Natural killer cell treated with Interleukin-12 subunit alpha and Interleukin-12 subunit beta and Interleukin-15 and Interleukin-18, amount 100 ng/mL, for 72 hours (primary cell): Measurements from ENCODE around the gene MOXD1. TPM values are rescaled to one million over a fixed set of nuclear protein-coding genes. Genes with fewer than 3 reads are reported as not detected.

ENCODE experiments used
- ATAC-seq, 2 donors: fragments of 150-1000 bp; cut with Tn5 transposase in 1 of 2; sonication (Bioruptor Pico), chemical (Tn5 transposase) in 1 of 2; 2 replicates each; pipeline ENCODE4 v1.10.0; 2021
- DNase-seq: peaks from one replicate; pipeline ENCODE4 v3.0.0; 2022; ENCODE audit warnings: low spot score
- H3K27ac Mint-ChIP-seq, 2 donors: 1 replicate in 1 of 2; 2 replicates in 1 of 2; pipeline ENCODE4 v1.8.0; 2022; ENCODE audit warnings: mixed read lengths in 2 of 2, mild to moderate bottlenecking in 1 of 2, moderate library complexity in 1 of 2
- H3K27me3 Mint-ChIP-seq, 2 donors: 1 replicate in 1 of 2; 2 replicates in 1 of 2; pipeline ENCODE4 v1.8.0; 2022; ENCODE audit warnings: mixed read lengths in 2 of 2
- H3K36me3 Mint-ChIP-seq: one replicate; pipeline ENCODE4 v1.8.0; 2022; ENCODE audit warnings: mixed read lengths
- H3K4me1 Mint-ChIP-seq, 2 donors: 1 replicate in 1 of 2; 2 replicates in 1 of 2; pipeline ENCODE4 v1.8.0; 2022; ENCODE audit warnings: low read depth in 2 of 2, mixed read lengths in 2 of 2, mild to moderate bottlenecking in 1 of 2
- H3K4me3 Mint-ChIP-seq: one replicate; pipeline ENCODE4 v1.8.0; 2022; ENCODE audit warnings: mixed read lengths
- H3K9me3 Mint-ChIP-seq: 2 replicates; pipeline ENCODE4 v1.8.0; 2022; ENCODE audit warnings: mixed read lengths
- total RNA-seq, 2 donors: library from RNA; stranded (reverse); gene quantifications; one replicate each; pipeline ENCODE4 v1.2.3, GENCODE V29; 2022

MOXD1 gene
- total RNA-seq: under 1 TPM in 1 of 2 donors, not detected in 1; 0.70 TPM

DNA sequence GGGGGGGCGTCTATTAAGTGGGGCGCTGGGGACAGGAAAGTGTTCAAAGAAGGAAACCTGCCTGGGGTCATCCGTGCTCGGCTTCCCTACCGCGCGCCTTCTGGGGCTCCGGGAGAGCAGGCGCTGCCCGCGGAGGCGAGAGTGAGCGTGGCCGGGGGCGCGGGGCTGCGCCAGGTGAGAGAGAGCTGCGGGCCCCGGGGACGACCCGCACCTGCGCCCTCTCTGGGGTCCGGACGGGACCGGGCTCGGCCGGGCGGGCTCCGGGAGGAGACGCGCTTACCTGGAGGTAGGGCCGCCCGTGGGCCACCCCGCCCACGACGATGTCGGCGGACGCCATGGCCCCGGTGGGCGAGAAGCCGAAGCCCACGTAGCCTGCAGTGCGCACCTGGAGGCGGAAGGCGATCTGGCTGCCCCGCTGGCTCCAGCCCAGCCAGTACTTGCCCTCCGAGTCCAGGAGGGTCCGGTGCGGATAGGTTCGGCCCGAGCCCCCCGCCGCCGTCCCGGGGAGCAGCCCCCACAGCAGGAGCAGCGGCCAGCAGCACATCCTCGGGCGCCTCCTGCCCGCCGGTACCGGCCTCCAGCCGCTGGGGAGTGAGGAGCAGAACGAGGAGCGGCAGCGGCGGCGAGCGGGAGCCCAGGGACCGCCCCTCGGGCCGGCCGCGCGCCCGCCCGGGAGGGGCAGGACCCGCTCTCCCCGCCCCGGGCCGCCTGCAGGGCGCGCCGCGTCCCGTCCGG, at the start of gene MOXD1:
Gene MOXD1, minus strand, starts transcription at position 593 of the 735 bp plus-strand sequence. Its CDS starts 49 bp downstream, at position 544.
- peaks cover 41 to 52% of the 10 kb centered on the region in 2 donors for H3K27me3 Mint-ChIP-seq
- peak within 1 kb of the TSS; percentile 12 for H3K4me3 Mint-ChIP-seq
- ATAC-seq (peak; percentile 56 to 81), DNase-seq (peak; percentile 60)
- H3K9me3 Mint-ChIP-seq: no peaks in the 10 kb centered on the region
- no peaks in the 10 kb centered on the region for H3K36me3 Mint-ChIP-seq
- peaks cover 10% of the 10 kb centered on the region in 2 donors for H3K4me1 Mint-ChIP-seq
- no peak within 1 kb of the TSS for H3K27ac Mint-ChIP-seq

DNA sequence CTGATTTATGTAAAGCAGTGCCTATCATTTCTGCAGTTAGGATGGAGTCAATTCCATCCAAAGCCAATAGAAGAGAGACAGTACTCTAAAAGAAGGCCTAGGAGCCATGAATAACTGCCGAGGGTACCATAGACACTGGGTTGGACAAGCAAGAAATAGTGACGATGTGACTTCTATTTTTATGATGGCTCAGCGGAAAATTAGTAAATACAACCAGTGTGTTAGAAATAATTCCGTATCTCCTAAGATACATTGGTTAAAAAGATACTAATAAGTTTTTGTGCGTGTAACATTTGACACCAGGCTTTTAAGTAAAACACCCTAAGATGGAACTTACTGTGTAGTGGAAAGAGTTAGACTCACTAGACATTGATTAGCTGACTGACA, 45.6 kb upstream of the MOXD1 start:
- ATAC-seq: no peak
- no peak for DNase-seq
- no peak overlapping the region for H3K4me3 Mint-ChIP-seq
- H3K4me1 Mint-ChIP-seq: no peaks in the 10 kb centered on the region
- H3K27me3 Mint-ChIP-seq: no peaks in the 10 kb centered on the region
- H3K36me3 Mint-ChIP-seq: peaks cover 11% of the 10 kb centered on the region
- peaks cover 1% of the 10 kb centered on the region for H3K9me3 Mint-ChIP-seq
- H3K27ac Mint-ChIP-seq: no peak overlapping the region

DNA sequence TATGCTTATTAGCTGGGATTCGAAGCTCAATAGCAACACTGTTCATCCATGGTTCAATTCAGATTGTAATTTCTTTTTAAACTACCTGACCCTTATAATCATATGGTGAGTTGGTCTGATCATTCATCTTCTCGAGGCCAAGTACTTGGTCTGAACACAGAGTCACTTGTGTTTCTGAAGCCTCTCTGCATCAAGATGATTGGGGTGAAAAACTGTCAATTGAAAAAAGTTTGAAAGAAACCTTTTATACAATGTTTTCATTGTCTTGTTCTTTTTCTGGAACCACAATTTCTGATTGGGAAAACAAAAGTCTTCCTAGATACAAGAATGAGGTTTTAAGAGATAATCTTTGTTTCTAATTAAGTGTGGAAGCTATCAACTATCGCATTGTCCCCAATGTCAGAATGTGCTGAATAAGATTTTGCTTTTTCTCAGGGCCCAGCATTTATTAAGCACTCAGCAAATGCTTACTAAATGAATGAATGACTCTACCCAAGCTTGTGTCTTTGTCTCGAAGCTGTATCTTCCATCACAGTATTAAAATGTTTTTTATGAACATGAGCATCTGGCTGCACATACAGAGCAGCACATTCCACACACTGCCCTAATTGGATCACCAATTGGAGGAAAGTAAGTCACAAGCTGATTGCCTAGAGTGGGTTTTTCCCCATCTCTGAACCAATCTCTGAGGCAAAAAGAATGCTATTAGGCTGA, 45.0 kb upstream of the MOXD1 start:
- Mint-ChIP-seq H3K27me3 (no peaks in the 10 kb centered on the region), H3K4me1 (no peaks in the 10 kb centered on the region), H3K4me3 (no peak overlapping the region), H3K9me3 (peaks cover 5% of the 10 kb centered on the region), H3K36me3 (peaks cover 11% of the 10 kb centered on the region), H3K27ac (no peak overlapping the region)
- DNase-seq (no peak), ATAC-seq (no peak)

DNA sequence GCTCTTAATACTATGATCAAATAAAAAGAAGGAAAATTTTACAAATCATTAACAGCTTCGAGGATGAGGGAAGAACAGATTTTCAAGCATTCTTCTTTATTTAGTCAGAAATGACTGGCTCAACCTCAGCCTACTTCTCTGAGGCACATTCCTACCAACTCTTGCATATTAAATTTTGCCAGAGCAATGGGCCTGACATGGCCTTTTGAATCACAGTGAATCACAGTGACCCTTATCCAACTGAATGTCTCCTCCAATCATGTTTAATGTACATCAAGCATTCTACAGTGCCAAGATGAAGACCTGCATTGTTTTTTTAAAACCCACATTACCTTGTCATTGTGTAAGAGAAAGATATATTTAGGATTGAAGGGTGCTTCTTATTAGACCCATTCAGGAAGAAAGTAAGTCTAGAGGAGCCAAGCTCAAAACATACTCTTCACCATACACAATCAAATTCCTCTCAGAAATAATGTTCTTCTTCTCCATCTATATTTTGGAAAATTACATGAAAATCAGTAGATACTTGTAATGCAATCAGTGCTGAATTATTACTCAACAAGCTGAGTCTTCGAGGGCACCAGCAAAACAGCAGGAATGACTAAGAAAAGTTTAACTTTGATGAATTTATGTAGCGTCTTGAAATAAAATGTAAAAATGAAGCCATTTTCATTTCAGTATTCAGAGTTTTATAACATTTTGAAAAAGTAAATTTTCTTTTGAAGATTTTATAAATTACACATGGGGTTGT, 44.1 kb upstream of the MOXD1 start:
- Mint-ChIP-seq H3K4me3 (no peak overlapping the region), H3K27ac (no peak overlapping the region), H3K9me3 (peaks cover 5% of the 10 kb centered on the region), H3K4me1 (no peaks in the 10 kb centered on the region), H3K27me3 (no peaks in the 10 kb centered on the region), H3K36me3 (peaks cover 7% of the 10 kb centered on the region)
- DNase-seq (no peak), ATAC-seq (no peak)

DNA sequence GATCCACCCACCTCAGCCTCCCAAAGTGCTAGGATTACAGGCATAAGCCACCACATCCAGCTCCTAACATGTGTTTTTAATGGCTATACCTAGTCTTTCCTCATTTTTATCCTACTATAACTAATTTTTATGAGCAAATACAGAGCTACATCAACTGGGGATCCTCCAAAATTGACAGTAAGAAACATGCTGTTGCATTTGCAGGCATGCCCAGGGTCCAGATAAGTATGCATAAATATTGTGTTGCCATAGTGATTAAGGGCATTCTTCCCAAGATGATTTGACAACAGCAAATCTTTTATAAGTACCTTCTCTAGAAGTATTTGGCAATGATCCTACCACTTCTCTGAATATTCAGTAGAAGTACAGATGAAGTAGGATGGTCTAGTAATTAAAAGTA, 41.9 kb upstream of the MOXD1 start:
- peaks cover 6% of the 10 kb centered on the region for H3K36me3 Mint-ChIP-seq
- no peak for DNase-seq
- H3K4me1 Mint-ChIP-seq: no peaks in the 10 kb centered on the region
- ATAC-seq: no peak
- H3K27ac Mint-ChIP-seq: no peak overlapping the region
- H3K4me3 Mint-ChIP-seq: no peak overlapping the region
- no peaks in the 10 kb centered on the region for H3K27me3 Mint-ChIP-seq
- H3K9me3 Mint-ChIP-seq: peaks cover 5% of the 10 kb centered on the region

DNA sequence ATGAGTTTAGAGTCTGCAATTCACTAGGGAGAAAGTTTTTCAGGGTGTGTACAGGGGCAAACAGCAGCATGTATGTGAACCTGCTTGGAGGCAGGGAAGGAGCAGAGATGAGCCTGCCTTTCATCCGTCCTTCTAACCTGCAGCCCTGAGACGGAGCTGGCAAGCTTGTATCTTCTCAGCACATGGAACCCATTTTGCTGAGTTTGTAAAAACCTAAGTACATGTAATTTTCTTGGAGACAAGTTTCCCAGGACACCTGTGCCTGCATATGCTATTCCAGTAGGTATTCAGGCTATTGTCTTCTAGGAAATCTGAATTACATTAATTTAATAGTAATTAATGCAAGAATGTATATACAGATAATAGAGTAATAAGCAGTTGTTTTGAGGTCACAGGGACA, 28.8 kb upstream of the MOXD1 start:
- no peak overlapping the region for H3K4me3 Mint-ChIP-seq
- DNase-seq (no peak), ATAC-seq (no peak)
- H3K27ac Mint-ChIP-seq: no peak overlapping the region
- peaks cover 0 to 2% of the 10 kb centered on the region in 2 donors for H3K4me1 Mint-ChIP-seq
- H3K27me3 Mint-ChIP-seq: peaks cover 21 to 41% of the 10 kb centered on the region in 2 donors
- H3K9me3 Mint-ChIP-seq: peaks cover 2% of the 10 kb centered on the region
- no peaks in the 10 kb centered on the region for H3K36me3 Mint-ChIP-seq

DNA sequence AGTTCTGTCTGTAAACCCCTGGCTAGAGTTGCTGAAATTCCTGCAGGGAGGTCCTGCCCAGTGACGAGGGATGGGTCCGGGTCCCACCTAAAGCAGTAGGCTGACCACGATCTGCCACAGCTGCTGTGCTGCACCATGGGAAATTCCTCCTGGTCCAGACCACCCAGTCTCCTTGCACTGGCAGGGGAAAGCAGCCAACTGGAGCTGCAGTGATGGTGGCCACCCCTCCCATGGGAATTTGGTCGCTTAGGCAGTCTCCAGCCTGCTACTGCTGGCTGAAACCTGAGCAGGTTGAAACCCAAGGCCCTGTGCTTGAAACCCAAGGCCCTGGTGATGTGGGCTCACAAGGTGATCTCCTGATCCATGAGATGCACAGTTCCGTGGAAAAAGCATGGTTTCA, 23.9 kb upstream of the MOXD1 start:
- DNase-seq (no peak), ATAC-seq (peak in 1 of 2 donors; percentile 45)
- Mint-ChIP-seq H3K4me1 (peaks cover 0 to 2% of the 10 kb centered on the region in 2 donors), H3K27ac (no peak overlapping the region), H3K27me3 (peaks cover 15 to 40% of the 10 kb centered on the region in 2 donors), H3K4me3 (no peak overlapping the region), H3K36me3 (peaks cover 17% of the 10 kb centered on the region), H3K9me3 (peaks cover 13% of the 10 kb centered on the region)

DNA sequence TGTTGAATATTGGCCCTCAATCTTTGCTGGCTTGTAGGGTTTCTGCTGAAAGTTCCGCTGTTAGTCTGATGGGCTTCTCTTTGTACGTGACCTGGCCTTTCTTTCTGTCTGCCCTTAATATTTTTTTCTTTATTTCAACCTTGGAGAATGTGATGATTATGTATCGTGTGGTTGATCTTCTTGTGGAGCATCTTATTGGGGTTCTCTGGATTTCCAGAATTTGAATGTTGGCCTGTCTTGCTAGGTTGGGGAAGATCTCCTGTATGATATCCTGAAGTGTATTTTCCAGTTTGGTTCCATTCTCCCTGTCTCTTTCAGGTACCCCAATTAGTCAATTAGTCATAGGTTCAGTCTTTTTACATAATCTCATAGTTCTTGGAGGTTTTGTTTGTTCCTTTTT, 22.6 kb upstream of the MOXD1 start:
- peaks cover 20 to 39% of the 10 kb centered on the region in 2 donors for H3K27me3 Mint-ChIP-seq
- H3K4me3 Mint-ChIP-seq: no peak overlapping the region
- ATAC-seq (no peak), DNase-seq (no peak)
- H3K36me3 Mint-ChIP-seq: peaks cover 17% of the 10 kb centered on the region
- peaks cover 0 to 2% of the 10 kb centered on the region in 2 donors for H3K4me1 Mint-ChIP-seq
- H3K9me3 Mint-ChIP-seq: peaks cover 13% of the 10 kb centered on the region
- no peak overlapping the region for H3K27ac Mint-ChIP-seq

DNA sequence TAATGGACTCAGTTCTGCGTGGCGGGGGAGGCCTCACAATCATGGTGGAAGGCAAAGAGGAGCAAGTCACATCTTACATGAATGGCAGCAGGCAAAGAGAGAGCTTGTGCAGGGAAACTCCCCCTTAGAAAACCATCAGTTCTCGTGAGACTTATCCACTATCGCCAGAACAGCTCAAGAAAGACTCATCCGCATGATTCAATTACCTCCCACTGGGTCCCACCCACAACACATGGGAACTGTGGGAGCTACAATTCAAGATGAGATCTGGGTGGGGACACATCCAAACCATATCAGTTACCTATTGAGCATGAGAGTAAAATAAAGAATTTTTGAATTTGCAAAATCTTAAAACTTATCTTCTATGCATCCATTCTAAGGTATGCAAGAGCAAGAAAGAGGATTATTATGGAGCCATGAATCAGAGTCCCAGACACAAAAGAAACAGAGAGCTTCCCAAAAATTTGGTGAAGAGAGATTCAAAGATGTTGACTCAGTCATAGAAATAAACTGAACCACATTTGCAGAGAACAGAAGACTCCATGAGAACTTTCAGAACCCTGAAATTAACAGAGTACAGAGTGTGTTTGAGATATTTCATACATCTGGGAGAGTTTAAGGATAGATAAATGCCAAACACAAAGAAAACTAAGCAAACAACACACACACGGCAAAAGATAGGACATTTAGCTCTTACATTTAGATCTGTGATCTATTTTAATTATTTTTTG, 17.1 kb upstream of the MOXD1 start:
- Mint-ChIP-seq H3K27me3 (peaks cover 30 to 37% of the 10 kb centered on the region in 2 donors), H3K27ac (no peak overlapping the region), H3K4me3 (no peak overlapping the region), H3K9me3 (peaks cover 11% of the 10 kb centered on the region), H3K36me3 (peaks cover 10% of the 10 kb centered on the region), H3K4me1 (no peaks in the 10 kb centered on the region)
- ATAC-seq (no peak), DNase-seq (no peak)

DNA sequence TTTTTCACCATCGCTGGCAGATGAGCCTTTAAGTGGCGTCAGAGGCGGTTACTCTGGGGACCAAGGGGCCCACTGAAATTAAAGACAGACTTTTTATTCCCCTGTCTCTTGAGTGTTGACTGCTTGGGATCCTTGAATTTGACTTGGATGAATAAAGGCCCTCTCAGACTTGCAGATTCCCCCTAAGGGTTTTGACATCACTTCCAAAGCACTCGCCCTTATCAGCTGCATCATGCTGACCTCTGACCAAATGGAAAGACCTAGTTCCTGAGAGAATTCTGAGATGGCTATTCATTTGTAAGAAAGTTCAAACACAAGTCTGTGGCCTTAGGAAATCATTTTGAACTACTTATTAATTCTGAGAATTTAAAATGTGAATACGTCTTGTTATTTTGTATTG, 13.5 kb upstream of the MOXD1 start:
- ATAC-seq (no peak), DNase-seq (no peak)
- H3K4me3 Mint-ChIP-seq: no peak overlapping the region
- no peaks in the 10 kb centered on the region for H3K9me3 Mint-ChIP-seq
- H3K36me3 Mint-ChIP-seq: no peaks in the 10 kb centered on the region
- H3K27me3 Mint-ChIP-seq: peaks cover 29 to 48% of the 10 kb centered on the region in 2 donors
- H3K4me1 Mint-ChIP-seq: no peaks in the 10 kb centered on the region
- H3K27ac Mint-ChIP-seq: no peak overlapping the region

DNA sequence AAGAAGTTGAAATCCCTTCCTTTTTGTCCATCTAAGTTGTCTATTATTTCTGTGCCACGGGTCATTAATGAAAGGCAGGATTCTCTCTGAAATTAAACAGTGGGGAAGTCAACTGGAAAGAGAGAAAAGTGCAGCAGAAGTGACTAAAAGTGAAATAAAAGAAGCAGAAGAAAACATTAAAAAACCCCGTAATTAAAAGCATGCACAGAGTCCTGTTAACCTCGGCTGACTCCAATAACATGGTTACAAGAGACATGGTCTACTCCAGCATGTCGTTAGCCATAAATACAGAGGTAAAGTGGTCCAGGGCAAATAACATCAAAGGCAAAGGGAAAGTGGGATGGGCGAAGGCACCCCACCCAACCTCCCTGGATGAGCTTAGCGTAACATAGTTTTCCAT, 13.0 kb upstream of the MOXD1 start:
- H3K4me1 Mint-ChIP-seq: no peaks in the 10 kb centered on the region
- no peak overlapping the region for H3K27ac Mint-ChIP-seq
- no peak for DNase-seq
- no peak for ATAC-seq
- H3K36me3 Mint-ChIP-seq: no peaks in the 10 kb centered on the region
- peaks cover 26 to 48% of the 10 kb centered on the region in 2 donors for H3K27me3 Mint-ChIP-seq
- no peak overlapping the region for H3K4me3 Mint-ChIP-seq
- H3K9me3 Mint-ChIP-seq: no peaks in the 10 kb centered on the region

DNA sequence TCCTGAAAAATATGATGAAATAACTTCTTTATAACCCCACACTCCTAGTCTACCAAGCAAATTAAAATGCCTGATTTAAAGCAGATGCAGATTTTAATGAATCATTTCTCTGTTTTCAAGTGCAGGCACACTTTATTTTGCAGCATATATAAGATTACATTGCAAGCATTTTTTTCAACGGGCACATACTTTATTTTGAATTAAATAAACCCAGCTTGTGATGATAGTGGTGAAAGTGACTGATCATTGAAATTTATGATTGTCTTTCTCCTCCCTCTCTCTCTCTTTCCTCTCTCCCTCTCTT, 12.2 kb upstream of the MOXD1 start:
- no peaks in the 10 kb centered on the region for H3K4me1 Mint-ChIP-seq
- DNase-seq (no peak), ATAC-seq (no peak)
- no peak overlapping the region for H3K27ac Mint-ChIP-seq
- H3K27me3 Mint-ChIP-seq: peaks cover 23 to 44% of the 10 kb centered on the region in 2 donors
- H3K4me3 Mint-ChIP-seq: no peak overlapping the region
- H3K9me3 Mint-ChIP-seq: no peaks in the 10 kb centered on the region
- H3K36me3 Mint-ChIP-seq: no peaks in the 10 kb centered on the region

DNA sequence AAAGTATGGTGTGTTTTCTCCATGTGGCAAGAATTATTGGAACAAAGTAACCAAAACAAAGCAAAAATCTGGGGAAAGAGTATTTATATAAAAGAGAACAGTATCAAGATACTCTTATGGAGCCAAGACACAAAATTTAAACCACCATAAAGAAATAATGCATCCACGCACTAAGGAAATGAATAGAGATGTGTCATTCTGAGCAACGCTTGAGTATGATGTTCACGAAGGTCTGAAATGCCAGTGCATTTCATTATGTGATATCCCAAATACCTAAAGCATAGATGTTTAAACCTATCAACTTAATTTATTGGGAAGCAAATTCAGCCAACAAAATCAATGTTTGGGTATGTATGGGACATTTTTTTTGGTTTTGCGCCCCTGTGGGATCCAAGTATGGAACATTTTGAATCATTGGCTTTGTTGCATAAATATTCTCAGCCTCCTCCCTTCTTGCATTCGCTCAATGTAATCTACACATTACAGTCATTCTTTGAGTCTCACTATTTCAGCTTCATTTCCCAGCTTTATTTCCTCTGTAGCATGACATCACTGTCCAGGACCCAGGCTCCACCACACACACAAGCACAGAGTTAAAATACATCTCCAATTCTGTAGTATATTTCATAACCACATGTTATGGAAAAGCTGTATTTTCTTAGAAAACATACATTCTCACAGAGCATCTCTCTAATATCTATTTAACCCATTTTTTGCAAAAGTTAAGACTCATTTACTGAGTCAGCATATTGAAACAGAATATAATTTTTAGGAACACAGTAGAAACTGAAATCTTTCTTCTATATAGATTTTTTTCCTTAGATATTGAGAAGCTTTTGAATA, 11.6 kb upstream of the MOXD1 start:
- no peak for DNase-seq
- H3K36me3 Mint-ChIP-seq: no peaks in the 10 kb centered on the region
- H3K9me3 Mint-ChIP-seq: no peaks in the 10 kb centered on the region
- no peak overlapping the region for H3K4me3 Mint-ChIP-seq
- no peak for ATAC-seq
- no peaks in the 10 kb centered on the region for H3K4me1 Mint-ChIP-seq
- H3K27ac Mint-ChIP-seq: no peak overlapping the region
- H3K27me3 Mint-ChIP-seq: peaks cover 23 to 46% of the 10 kb centered on the region in 2 donors
